IPS DF 6.9 (cell line): ENCODE data around the gene MAST2.
"Not testable (repeated sequence)": the region's sequence is repeated elsewhere in the genome, so short reads cannot be mapped to it uniquely, and the experiment has no call there.

ENCODE experiments used
- DNase-seq: peaks from one replicate; pipeline ENCODE4 v3.0.0-alpha.2; 2013; ENCODE audit warnings: low read depth, low spot score
- H3K27ac ChIP-seq: one replicate; pipeline ENCODE4 v1.5.1; 2013; ENCODE audit warnings: low read length, control low read depth
- H3K27me3 ChIP-seq: 2 replicates; pipeline ENCODE4 v1.6.1; 2013; ENCODE audit warnings: mild to moderate bottlenecking, low read length; ENCODE audit not compliant: control insufficient read depth, insufficient read depth
- H3K36me3 ChIP-seq: 2 replicates; pipeline ENCODE4 v1.6.1; 2013; ENCODE audit warnings: low read length; ENCODE audit not compliant: control insufficient read depth, insufficient read depth
- H3K4me1 ChIP-seq: 2 replicates; pipeline ENCODE4 v1.6.1; 2013; ENCODE audit warnings: low read length; ENCODE audit not compliant: control insufficient read depth, insufficient read depth
- H3K4me3 ChIP-seq: 2 replicates; pipeline ENCODE4 v1.5.1; 2013; ENCODE audit warnings: mild to moderate bottlenecking, low read length
- H3K9me3 ChIP-seq: 2 replicates; pipeline ENCODE4 v1.6.1; 2013; ENCODE audit warnings: low read length, inconsistent platforms; ENCODE audit not compliant: control insufficient read depth, insufficient read depth
- WGBS: extraction: QIAGEN DNeasy Blood & Tissue Kit; methylation state at CpG from one replicate; pipeline ENCODE4 v1.1.7; 2013; ENCODE audit warnings: mixed read lengths, missing lambda C conversion rate; ENCODE audit not compliant: insufficient read length, insufficient coverage; 5-methylcytosine and 5-hydroxymethylcytosine counted together

MAST2 gene

DNA sequence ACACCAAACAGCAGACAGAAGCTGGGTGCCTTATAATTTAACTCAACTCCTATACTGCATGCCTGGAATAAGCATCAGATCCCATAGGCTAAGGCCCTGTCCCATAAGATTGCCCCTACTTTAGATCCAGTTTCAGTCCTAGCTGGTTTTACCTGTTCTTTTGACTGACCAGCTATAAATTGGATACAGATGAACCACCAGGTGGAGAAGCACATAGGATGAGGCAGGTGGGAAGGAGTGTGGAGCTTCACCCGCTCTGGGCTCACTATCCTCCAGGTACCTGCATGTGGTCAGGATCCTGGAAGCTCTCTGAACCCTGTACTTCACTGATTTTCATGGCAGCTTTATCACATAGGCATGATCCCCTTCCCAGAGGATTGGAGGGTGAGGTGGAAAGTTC, 51.3 kb downstream of the MAST2 start:
- Histone ChIP-seq H3K27ac (no peak overlapping the region), H3K36me3 (no peaks in the 10 kb centered on the region), H3K9me3 (no peaks in the 10 kb centered on the region), H3K27me3 (no peaks in the 10 kb centered on the region), H3K4me1 (peaks cover 3% of the 10 kb centered on the region; the same call in 1 of the 2 replicates), H3K4me3 (no peak overlapping the region)
- WGBS: no CpG with 5 or more reads among the region's 1 CpG
- no peak for DNase-seq

DNA sequence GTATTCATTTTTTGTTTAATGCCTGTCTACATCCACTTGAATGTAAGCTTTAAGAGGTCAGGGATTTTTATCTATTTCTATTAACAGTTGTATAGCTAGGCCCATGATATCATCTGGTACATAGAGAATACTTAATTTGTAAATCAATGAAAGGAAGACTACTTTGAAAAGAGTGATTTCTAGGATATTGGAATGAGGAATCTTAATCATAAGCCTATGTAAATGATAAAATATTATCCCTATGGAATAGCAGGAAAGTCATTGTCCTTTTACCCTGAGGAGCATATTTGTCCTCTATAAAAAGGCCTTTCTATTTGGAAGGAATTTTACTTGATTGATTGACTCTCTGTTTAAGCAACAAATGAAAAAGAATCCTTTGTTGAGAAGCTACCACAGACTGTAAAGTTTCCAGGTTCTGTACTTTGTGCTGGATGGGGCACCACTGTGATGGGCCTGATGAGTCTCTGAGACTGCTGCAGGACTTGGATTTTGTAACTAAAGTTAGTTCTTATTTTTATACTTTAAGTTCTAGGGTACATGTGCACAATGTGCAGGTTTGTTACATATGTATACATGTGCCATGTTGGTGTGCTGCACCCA, 53.8 kb downstream of the MAST2 start:
- H3K4me3 ChIP-seq: no peak overlapping the region
- H3K27ac ChIP-seq: no peak overlapping the region
- DNase-seq: no peak
- no peaks in the 10 kb centered on the region for H3K36me3 ChIP-seq
- H3K9me3 ChIP-seq: no peaks in the 10 kb centered on the region
- no peaks in the 10 kb centered on the region for H3K27me3 ChIP-seq
- peaks cover 3% of the 10 kb centered on the region; the same call in 1 of the 2 replicates for H3K4me1 ChIP-seq

DNA sequence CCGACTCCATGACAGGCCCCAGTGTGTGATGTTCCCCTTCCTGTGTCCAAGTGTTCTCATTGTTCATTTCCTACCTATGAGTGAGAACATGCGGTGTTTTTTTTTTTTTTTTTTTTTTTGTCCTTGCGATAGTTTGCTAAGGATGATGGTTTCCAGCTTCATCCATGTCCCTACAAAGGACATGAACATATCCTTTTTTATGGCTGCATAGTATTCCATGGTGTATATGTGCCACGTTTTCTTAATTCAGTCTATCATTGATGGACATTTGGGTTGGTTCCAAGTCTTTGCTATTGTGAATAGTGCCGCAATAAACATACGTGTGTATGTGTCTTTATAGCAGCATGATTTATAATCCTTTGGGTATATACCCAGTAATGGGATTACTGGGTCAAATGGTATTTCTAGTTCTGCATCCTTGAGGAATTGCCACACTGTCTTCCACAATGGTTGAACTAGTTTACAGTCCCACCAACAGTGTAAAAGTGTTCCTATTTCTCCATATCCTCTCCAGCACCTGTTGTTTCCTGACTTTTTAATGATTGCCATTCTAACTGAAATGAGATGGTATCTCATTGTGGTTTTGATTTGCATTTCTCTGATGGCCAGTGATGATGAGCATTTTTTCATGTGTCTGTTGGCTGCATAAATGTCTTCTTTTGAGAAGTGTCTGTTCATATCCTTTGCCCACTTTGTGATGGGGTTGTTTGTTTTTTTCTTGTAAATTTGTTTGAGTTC, 54.5 kb downstream of the MAST2 start:
- H3K27me3 ChIP-seq: not testable (repeated sequence)
- WGBS: no CpG with 5 or more reads among the region's 6 CpGs

DNA sequence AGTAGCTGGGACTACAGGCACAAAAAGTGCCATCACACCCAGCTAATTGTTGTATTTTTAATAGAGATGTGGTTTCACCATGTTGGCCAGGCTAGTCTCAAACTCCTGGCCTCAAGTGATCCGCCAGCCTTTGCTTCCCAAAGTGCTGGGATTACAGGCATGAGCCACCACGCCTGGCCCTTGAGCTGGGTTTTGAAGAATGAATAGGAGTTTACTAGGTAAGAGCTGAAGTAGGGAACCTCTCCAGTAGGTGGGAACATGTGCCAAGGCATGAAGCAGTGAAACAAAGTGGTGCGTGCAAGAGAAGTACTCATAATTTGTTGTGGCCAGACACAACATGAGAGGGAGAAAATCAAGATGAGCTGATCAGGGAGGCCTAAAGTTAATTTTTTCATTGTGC, 55.8 kb downstream of the MAST2 start:
- H3K36me3 ChIP-seq: no peaks in the 10 kb centered on the region
- H3K27me3 ChIP-seq: no peaks in the 10 kb centered on the region
- WGBS: no CpG with 5 or more reads among the region's 3 CpGs
- no peaks in the 10 kb centered on the region for H3K9me3 ChIP-seq
- no peak overlapping the region for H3K27ac ChIP-seq
- H3K4me1 ChIP-seq: peaks cover 3% of the 10 kb centered on the region; the same call in 1 of the 2 replicates
- no peak for DNase-seq
- no peak overlapping the region for H3K4me3 ChIP-seq

More for the DNA sequence above, 54.5 kb downstream of the MAST2 start:
- H3K4me3 ChIP-seq, H3K9me3 ChIP-seq, H3K4me1 ChIP-seq, H3K27ac ChIP-seq, H3K36me3 ChIP-seq, DNase-seq: not testable (repeated sequence)

DNA sequence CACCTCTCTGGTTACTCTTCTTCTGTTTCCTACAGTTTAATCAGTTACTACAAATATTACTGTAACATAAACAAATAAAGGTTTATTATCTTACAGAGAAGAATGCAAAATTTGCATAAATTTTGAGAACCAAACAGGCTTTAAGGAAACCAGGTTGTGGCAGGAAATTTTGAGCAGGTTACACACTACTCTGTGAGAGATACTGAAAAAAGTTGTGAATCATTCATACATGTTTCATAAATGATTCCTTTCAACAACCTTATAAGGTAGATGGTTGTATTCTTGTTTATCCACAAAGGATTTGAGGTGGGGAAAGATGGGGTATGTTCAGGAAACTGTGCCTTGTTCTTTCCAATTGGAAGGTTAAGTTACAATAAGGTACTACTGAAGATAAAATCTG, 58.6 kb downstream of the MAST2 start:
- DNase-seq: no peak
- Histone ChIP-seq H3K9me3 (no peaks in the 10 kb centered on the region), H3K4me1 (no peaks in the 10 kb centered on the region), H3K36me3 (no peaks in the 10 kb centered on the region), H3K4me3 (no peak overlapping the region), H3K27me3 (no peaks in the 10 kb centered on the region), H3K27ac (no peak overlapping the region)

DNA sequence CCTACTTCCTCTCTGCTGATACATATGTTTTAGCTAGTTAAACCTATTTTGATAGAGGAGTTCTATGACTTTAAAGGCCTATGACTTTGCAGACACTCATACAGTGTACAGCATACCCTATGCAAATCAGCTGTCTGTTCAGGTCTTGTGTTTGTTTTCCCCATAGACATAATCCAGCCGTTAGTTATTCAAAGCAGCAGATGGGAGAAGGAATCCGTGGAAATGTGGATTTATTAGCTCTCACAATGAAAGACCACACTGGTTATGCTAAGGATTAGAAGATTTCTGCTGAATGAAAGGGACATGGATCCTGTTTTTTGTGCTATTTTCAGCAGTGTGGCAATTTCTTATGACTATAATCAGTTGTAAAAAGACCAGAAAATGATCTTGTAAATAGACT, 59.8 kb downstream of the MAST2 start:
- Histone ChIP-seq H3K27me3 (no peaks in the 10 kb centered on the region), H3K27ac (no peak overlapping the region), H3K9me3 (no peaks in the 10 kb centered on the region), H3K36me3 (no peaks in the 10 kb centered on the region), H3K4me1 (no peaks in the 10 kb centered on the region), H3K4me3 (no peak overlapping the region)
- DNase-seq: no peak
- no CpG with 5 or more reads among the region's 2 CpGs for WGBS

DNA sequence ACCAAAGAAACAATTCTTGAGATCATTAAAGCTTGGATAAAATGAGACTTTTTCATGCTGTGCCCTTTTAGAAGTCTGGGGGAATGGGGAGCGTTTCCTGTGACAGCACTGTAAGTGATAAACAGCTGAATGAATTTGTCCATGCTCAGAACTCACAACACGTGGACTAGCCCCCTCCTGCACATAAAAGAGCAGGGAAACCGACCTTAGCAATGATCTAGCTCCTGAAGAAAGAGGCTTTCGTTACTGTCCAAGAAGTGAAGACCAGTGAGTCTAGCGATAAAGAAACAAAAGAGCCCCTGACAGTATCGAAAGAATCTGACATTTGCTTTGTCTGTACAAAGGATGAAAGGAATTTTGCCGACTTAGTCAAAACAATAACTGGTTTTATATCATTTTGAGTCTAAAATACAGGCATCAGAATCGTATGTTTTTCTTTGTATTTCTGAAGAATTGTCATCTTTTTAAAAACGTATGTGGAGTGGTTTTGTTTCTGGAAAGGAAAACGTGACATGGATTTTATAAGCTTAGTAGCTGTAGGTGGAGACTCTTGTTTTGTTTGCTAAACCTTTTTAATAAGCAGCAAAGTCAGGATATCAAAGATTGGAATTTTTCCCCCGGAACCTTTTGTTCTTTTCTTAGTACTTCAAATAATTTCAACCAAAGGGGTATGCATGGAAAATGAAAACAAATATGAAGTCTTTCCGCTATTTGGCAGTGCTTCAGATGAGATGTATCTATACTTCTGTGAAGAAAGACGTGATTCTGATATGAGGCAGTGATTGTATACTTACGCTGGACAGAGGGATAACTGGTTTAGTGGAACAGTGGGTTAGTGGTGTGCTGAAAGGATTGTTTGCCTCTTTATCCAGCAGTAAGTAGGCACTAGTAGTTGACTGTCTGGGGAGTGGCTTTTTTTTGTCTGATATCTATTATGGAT, 61.0 kb downstream of the MAST2 start:
- no peak overlapping the region for H3K27ac ChIP-seq
- no peaks in the 10 kb centered on the region for H3K4me1 ChIP-seq
- WGBS: 100% methylated on average over 2 of the region's 14 CpGs
- H3K36me3 ChIP-seq: no peaks in the 10 kb centered on the region
- no peaks in the 10 kb centered on the region for H3K9me3 ChIP-seq
- DNase-seq: no peak
- H3K27me3 ChIP-seq: no peaks in the 10 kb centered on the region
- H3K4me3 ChIP-seq: no peak overlapping the region

DNA sequence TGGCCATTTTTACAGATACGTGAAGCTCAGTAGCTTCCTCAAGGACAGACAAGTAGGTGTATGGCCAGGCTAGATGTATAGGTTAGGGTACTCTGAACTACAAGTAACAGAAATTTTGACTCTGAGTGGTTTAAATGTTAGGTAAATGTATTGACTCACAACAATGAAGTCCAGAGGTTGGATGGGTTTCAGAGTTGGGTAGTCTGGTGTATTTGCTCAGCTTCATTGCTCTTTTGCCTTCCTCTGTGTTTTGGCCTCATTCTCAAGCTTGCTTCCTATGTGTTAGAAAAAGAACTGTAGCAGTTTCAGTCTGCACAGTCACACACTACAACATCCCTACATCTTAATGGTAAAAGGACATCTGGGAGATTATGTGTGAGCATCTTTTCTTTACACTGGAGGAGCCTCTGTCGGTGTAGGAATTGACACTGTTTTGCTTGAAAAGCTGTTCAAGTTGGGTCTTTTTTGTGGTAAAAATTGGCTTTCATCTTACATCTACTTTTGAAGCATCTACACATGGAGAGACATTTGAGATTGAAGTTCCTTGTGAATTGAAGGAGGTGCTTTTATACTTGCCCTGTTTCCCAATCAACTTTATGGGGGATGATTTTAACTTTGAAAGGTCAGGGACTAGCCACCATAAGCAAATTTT, 64.4 kb downstream of the MAST2 start:
- no peaks in the 10 kb centered on the region for H3K27me3 ChIP-seq
- DNase-seq: no peak
- H3K4me3 ChIP-seq: no peak overlapping the region
- WGBS: no CpG with 5 or more reads among the region's 2 CpGs
- H3K36me3 ChIP-seq: no peaks in the 10 kb centered on the region
- H3K4me1 ChIP-seq: no peaks in the 10 kb centered on the region
- no peak overlapping the region for H3K27ac ChIP-seq
- H3K9me3 ChIP-seq: no peaks in the 10 kb centered on the region

DNA sequence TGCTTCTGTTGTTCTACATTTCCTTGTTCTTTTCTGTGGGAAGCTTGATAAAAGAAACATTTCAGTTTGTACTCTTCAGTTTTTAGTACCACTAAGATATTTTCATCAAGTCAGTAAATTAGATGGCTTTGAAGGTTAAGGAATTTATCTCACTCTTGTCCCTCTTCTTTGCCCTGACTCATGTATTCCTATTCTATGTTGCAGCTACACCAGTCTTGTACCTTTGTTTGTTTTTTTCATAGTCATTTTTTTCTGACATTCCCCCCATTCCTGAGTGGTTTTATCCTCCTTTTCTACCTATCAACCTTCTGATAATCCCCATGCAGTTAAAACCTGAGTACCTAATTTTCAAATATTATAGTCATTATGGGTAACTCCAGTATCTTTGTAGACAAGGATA, 65.4 kb downstream of the MAST2 start:
- Histone ChIP-seq H3K27me3 (no peaks in the 10 kb centered on the region), H3K9me3 (no peaks in the 10 kb centered on the region), H3K4me3 (no peak overlapping the region), H3K27ac (no peak overlapping the region), H3K4me1 (no peaks in the 10 kb centered on the region), H3K36me3 (no peaks in the 10 kb centered on the region)
- no peak for DNase-seq

DNA sequence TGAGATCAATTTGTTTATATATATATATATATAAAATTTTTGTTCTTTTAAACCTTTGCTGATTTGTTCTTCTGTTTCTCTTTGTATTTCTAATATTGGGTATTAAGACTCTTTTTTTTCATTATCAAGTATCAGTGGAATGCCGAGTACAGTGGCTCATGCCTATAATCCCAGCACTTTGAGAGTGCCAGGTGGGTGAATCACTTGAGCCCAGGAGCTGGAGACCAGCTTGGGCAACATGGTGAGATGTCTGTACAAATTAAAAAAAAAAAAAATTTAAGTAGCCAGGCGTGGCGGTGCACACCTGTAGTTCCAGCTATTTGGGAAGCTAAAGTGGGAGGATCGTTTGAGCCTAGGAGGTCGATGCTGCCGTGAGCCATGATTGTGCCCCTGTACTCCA, 67.1 kb downstream of the MAST2 start:
- H3K9me3 ChIP-seq: no peaks in the 10 kb centered on the region
- no peak overlapping the region for H3K4me3 ChIP-seq
- no peak for DNase-seq
- no peaks in the 10 kb centered on the region for H3K27me3 ChIP-seq
- H3K27ac ChIP-seq: no peak overlapping the region
- no peaks in the 10 kb centered on the region for H3K36me3 ChIP-seq
- no CpG with 5 or more reads among the region's 6 CpGs for WGBS
- H3K4me1 ChIP-seq: no peaks in the 10 kb centered on the region
